Measurements from ENCODE around the gene NHLH2.

Gene NHLH2

GRCh38 chr1:115796897-115797296, 44.0 kb downstream of the NHLH2 start:
- no peak for DNase-seq

GRCh38 chr1:115796036-115796435, 44.9 kb downstream of the NHLH2 start:
- no peak for DNase-seq

- DNase-seq, result no peak
These were observed 45.8 kb downstream of the NHLH2 start for GRCh38 chr1:115794976-115795639.

- DNase-seq, result no peak
These were observed 47.8 kb downstream of the NHLH2 start for GRCh38 chr1:115793162-115793561.

- no peak for DNase-seq
These were observed 49.1 kb downstream of the NHLH2 start for GRCh38 chr1:115791816-115792215.

- no peak for DNase-seq
These were observed 50.1 kb downstream of the NHLH2 start for GRCh38 chr1:115790846-115791245.

GRCh38 chr1:115790356-115790755, 50.6 kb downstream of the NHLH2 start:
- no peak for DNase-seq
